IMR-90 (cell line): ENCODE results near the gene TAGLN. TPM values are rescaled to one million over a fixed set of nuclear protein-coding genes. Genes with fewer than 3 reads are reported as not detected.

ENCODE experiments used
- ATAC-seq: fragments of 200-7000 bp; cut with Tn5 transposase; 2 replicates; pipeline ENCODE4 v1.9.1; 2020; ENCODE audit warnings: low read depth, mild to moderate bottlenecking, moderate library complexity
- BruUV-seq: library from RNA; stranded (reverse); fragments of 400-500 nt; replicated peaks from 2 replicates; lab custom pipeline; 2021; lab: Mats Ljungman, UMichigan
- CTCF ChIA-PET: fragments of 300-600 bp; formaldehyde crosslinking; extraction: SDS; loops from one replicate; lab custom pipeline; 2021; ENCODE audit warnings: antibody characterized with exemption; lab: Yijun Ruan, JAX
- POLR2A ChIA-PET: fragments of 300-600 bp; sonication (Branson Sonifier 250); formaldehyde crosslinking; loops from one replicate; lab custom pipeline; 2022; ENCODE audit warnings: antibody characterized with exemption; ENCODE audit not compliant: unreplicated experiment; lab: Charles Lee
- DNase-seq: peaks from one replicate; pipeline ENCODE4 v3.0.0; 2013
- H2AFZ ChIP-seq: replicated peaks from 2 replicates; pipeline ENCODE3; 2013; ENCODE audit warnings: low read length, mild to moderate bottlenecking; ENCODE audit not compliant: poor library complexity
- H2AK5ac ChIP-seq: 2 replicates; pipeline ENCODE4 v1.6.1; 2013; ENCODE audit warnings: low read depth, low read length, inconsistent platforms
- H2AK9ac ChIP-seq: replicated peaks from 2 replicates; pipeline ENCODE3; 2013; ENCODE audit warnings: mild to moderate bottlenecking, low read depth, low read length, moderate library complexity; ENCODE audit not compliant: poor library complexity
- H2BK120ac ChIP-seq: 2 replicates; pipeline ENCODE4 v1.6.1; 2013; ENCODE audit warnings: low read depth, low read length, inconsistent platforms
- H2BK15ac ChIP-seq: 3 replicates; pipeline ENCODE4 v1.6.1; 2013; ENCODE audit warnings: low read depth, low read length, inconsistent platforms
- H2BK20ac ChIP-seq: 2 replicates; pipeline ENCODE4 v1.6.1; 2013; ENCODE audit warnings: low read depth, mild to moderate bottlenecking, inconsistent platforms, low read length, moderate library complexity
- H2BK5ac ChIP-seq: 2 replicates; pipeline ENCODE4 v1.6.1; 2013; ENCODE audit warnings: mild to moderate bottlenecking, low read depth, low read length, inconsistent platforms; ENCODE audit not compliant: poor library complexity, severe bottlenecking
- H3K14ac ChIP-seq: replicated peaks from 2 replicates; pipeline ENCODE4 v1.6.1; 2013; ENCODE audit warnings: low read depth, low read length, inconsistent platforms
- H3K18ac ChIP-seq: 2 replicates; pipeline ENCODE4 v1.6.1; 2013; ENCODE audit warnings: low read depth, low read length, control low read depth
- H3K23ac ChIP-seq: 2 replicates; pipeline ENCODE4 v1.6.1; 2013; ENCODE audit warnings: low read depth, low read length, inconsistent platforms
- H3K27ac ChIP-seq: 2 replicates; pipeline ENCODE4 v1.5.1; 2013; ENCODE audit warnings: mild to moderate bottlenecking, control low read depth, low read length; ENCODE audit not compliant: insufficient read depth
- H3K27me3 ChIP-seq: 2 replicates; pipeline ENCODE4 v1.6.1; 2013; ENCODE audit warnings: low read length; ENCODE audit not compliant: control insufficient read depth, insufficient read depth
- H3K36me3 ChIP-seq: 2 replicates; pipeline ENCODE4 v1.6.1; 2013; ENCODE audit warnings: low read length, mixed read lengths; ENCODE audit not compliant: control insufficient read depth, insufficient read depth
- H3K4ac ChIP-seq: 2 replicates; pipeline ENCODE4 v1.6.1; 2013; ENCODE audit warnings: low read depth, low read length, inconsistent platforms
- H3K4me1 ChIP-seq: 2 replicates; pipeline ENCODE4 v1.6.1; 2013; ENCODE audit warnings: low read length, mixed read lengths; ENCODE audit not compliant: control insufficient read depth, insufficient read depth
- H3K4me2 ChIP-seq: 2 replicates; pipeline ENCODE4 v1.6.1; 2013; ENCODE audit warnings: low read depth, mild to moderate bottlenecking, control low read depth, low read length, moderate library complexity
- H3K4me3 ChIP-seq: 2 replicates; pipeline ENCODE4 v1.5.1; 2013; ENCODE audit warnings: low read depth, mild to moderate bottlenecking, control low read depth, low read length, moderate library complexity; ENCODE audit not compliant: insufficient read depth
- H3K56ac ChIP-seq: 2 replicates; pipeline ENCODE4 v1.6.1; 2013; ENCODE audit warnings: low read length, inconsistent platforms; ENCODE audit not compliant: insufficient read depth; ENCODE audit errors: extremely low read depth
- H3K79me1 ChIP-seq, 2 experiments: 2 replicates each; pipeline ENCODE4 v1.6.1; 2013; ENCODE audit warnings: low read length in 2 of 2, inconsistent platforms in 1 of 2, low read depth in 1 of 2
- H3K9ac ChIP-seq: 2 replicates; pipeline ENCODE4 v1.6.1; 2013; ENCODE audit warnings: low read depth, low read length, control low read depth
- H3K9me1 ChIP-seq: 2 replicates; pipeline ENCODE4 v1.6.1; 2013; ENCODE audit warnings: low read length, inconsistent platforms; ENCODE audit not compliant: insufficient read depth
- H3K9me3 ChIP-seq: 2 replicates; pipeline ENCODE4 v1.6.1; 2013; ENCODE audit warnings: low read length; ENCODE audit not compliant: control insufficient read depth, insufficient read depth
- H4K20me1 ChIP-seq: 2 replicates; pipeline ENCODE4 v1.6.1; 2013; ENCODE audit warnings: low read length, inconsistent platforms; ENCODE audit not compliant: insufficient read depth
- H4K5ac ChIP-seq: 2 replicates; pipeline ENCODE4 v1.6.1; 2013; ENCODE audit warnings: mild to moderate bottlenecking, low read depth, low read length, control low read depth
- H4K8ac ChIP-seq, 2 experiments: 2 replicates each; pipeline ENCODE4 v1.6.1; 2013; ENCODE audit warnings: low read depth in 2 of 2, low read length in 2 of 2, control low read depth in 1 of 2, inconsistent platforms in 1 of 2
- H4K91ac ChIP-seq: 2 replicates; pipeline ENCODE4 v1.6.1; 2013; ENCODE audit warnings: low read depth, low read length, inconsistent platforms; ENCODE audit not compliant: insufficient read depth
- BHLHE40 ChIP-seq: fragments of 150-350 bp; IDR thresholded peaks from 2 replicates; pipeline ENCODE4 v1.6.1; 2016; ENCODE audit warnings: mild to moderate bottlenecking, low read depth, low read length
- CEBPB ChIP-seq: IDR thresholded peaks from 2 replicates; pipeline ENCODE4 v1.6.1; 2012; ENCODE audit warnings: low read depth, low read length, improper control_type of control experiment
- CHD1 ChIP-seq: IDR thresholded peaks from 2 replicates; pipeline ENCODE4 v1.6.1; 2012; ENCODE audit warnings: low read depth, low read length, improper control_type of control experiment
- ELK1 ChIP-seq: fragments of 150-350 bp; IDR thresholded peaks from 2 replicates; pipeline ENCODE4 v1.6.1; 2016; ENCODE audit warnings: low read depth, mild to moderate bottlenecking, low read length, moderate library complexity, borderline replicate concordance
- MAFK ChIP-seq: IDR thresholded peaks from 2 replicates; pipeline ENCODE4 v1.6.1; 2012; ENCODE audit warnings: low read depth, low read length, improper control_type of control experiment
- MAZ ChIP-seq: IDR thresholded peaks from 2 replicates; pipeline ENCODE4 v1.6.1; 2012; ENCODE audit warnings: low read depth, mild to moderate bottlenecking, low read length, improper control_type of control experiment, moderate library complexity, borderline replicate concordance
- MXI1 ChIP-seq: IDR thresholded peaks from 2 replicates; pipeline ENCODE4 v1.6.1; 2012; ENCODE audit warnings: low read depth, mild to moderate bottlenecking, low read length, moderate library complexity, borderline replicate concordance
- NFE2L2 ChIP-seq: fragments of 150-350 bp; IDR thresholded peaks from 2 replicates; pipeline ENCODE4 v1.6.1; 2016; ENCODE audit warnings: low read depth, mild to moderate bottlenecking, low read length
- POLR2A ChIP-seq: IDR thresholded peaks from 2 replicates; pipeline ENCODE4 v1.6.1; 2012; ENCODE audit warnings: mild to moderate bottlenecking, low read depth, low read length
- RAD21 ChIP-seq: IDR thresholded peaks from 2 replicates; pipeline ENCODE4 v1.6.1; 2012; ENCODE audit warnings: low read length, improper control_type of control experiment
- RCOR1 ChIP-seq: IDR thresholded peaks from 2 replicates; pipeline ENCODE4 v1.6.1; 2012; ENCODE audit warnings: mild to moderate bottlenecking, low read length, improper control_type of control experiment; ENCODE audit not compliant: insufficient replicate concordance
- RFX5 ChIP-seq: IDR thresholded peaks from 2 replicates; pipeline ENCODE4 v1.8.0; 2012; ENCODE audit warnings: low read depth, mild to moderate bottlenecking, low read length, moderate library complexity
- SMC3 ChIP-seq: fragments of 150-350 bp; IDR thresholded peaks from 2 replicates; pipeline ENCODE4 v1.6.1; 2016; ENCODE audit warnings: low read depth, mild to moderate bottlenecking, antibody characterized with exemption, low read length, moderate library complexity
- WGBS, 2 experiments: methylation state at CpG; one replicate each; pipeline versions ENCODE4 v1.1.5 to v1.1.7; 2013; ENCODE audit warnings: missing lambda C conversion rate in 2 of 2; ENCODE audit not compliant: insufficient read length in 1 of 2; ENCODE audit errors: extremely low coverage in 2 of 2; 5-methylcytosine and 5-hydroxymethylcytosine counted together
- dilution Hi-C: fragments of 300-500 bp; cut with HindIII; formaldehyde crosslinking; loops from one replicate; pipeline ENCODE4 v1.14.3; 2018; ENCODE audit warnings: low sequenced_read_pairs; ENCODE audit not compliant: unreplicated experiment
- in situ Hi-C: fragments of 300-500 bp; cut with MboI; formaldehyde crosslinking; loops from 3 replicates; pipeline ENCODE4 v1.14.3; 2019; ENCODE audit warnings: low sequenced_read_pairs, inconsistent platforms, mixed read lengths
- intact Hi-C: fragments of 100-400 bp; cut with micrococcal nuclease; formaldehyde crosslinking; loops from 2 replicates; pipeline ENCODE4 v1.10.0; 2022
- polyA plus RNA-seq, 3 experiments: library from polyadenylated mRNA; depleted of rRNA; stranded (reverse); fragments of >200 nt; gene quantifications; 2 replicates each; pipeline ENCODE4 v1.2.3, GENCODE V29; 2012; ENCODE audit warnings: low replicate concordance in 1 of 3
- total RNA-seq: library from RNA; depleted of rRNA; stranded (reverse); fragments of >200 nt; gene quantifications from 2 replicates; pipeline ENCODE4 v1.2.3, GENCODE V29; 2012
- TF ChIP-seq, protein P1 (sequence below): conservative IDR thresholded peaks from 2 replicates; pipeline ENCODE4 v1.5.1; 2012; ENCODE audit warnings: mild to moderate bottlenecking, low read depth, low read length, improper control_type of control experiment
- TF ChIP-seq, protein P2 (sequence below): fragments of 150-350 bp; IDR thresholded peaks from 2 replicates; pipeline ENCODE4 v1.6.1; 2017; ENCODE audit warnings: mild to moderate bottlenecking, antibody characterized with exemption, low read length, low read depth

TAGLN gene
- total and polyA plus RNA-seq, 2 of the 4 experiments (the other 2 are of a cell fraction): 2,558 to 3,760 TPM

GRCh38 chr11:117188620-117189081 is 10.5 kb upstream of the TAGLN start:
- no peak for DNase-seq

More at GRCh38 chr11:117188620-117189081, 10.5 kb upstream of the TAGLN start:
- Histone ChIP-seq H2BK120ac (no peak overlapping the region), H3K4ac (no peak overlapping the region), H3K9ac (no peak overlapping the region), H3K14ac (no peak overlapping the region), H3K9me3 (no peaks in the 10 kb centered on the region), H3K4me1 (no peaks in the 10 kb centered on the region), H3K4me3 (no peak overlapping the region), H3K9me1 (0 out of 2 replicates have a peak, but pooled peaks cover 4% of the 10 kb centered on the region), H2BK5ac (no peak overlapping the region), H3K79me1 (no peaks in the 10 kb centered on the region), H2AFZ (peak overlapping the region; percentile 49), H4K5ac (no peak overlapping the region), H2BK20ac (no peak overlapping the region), H2AK9ac (peak overlapping the region; percentile 50), H2AK5ac (no peak overlapping the region), H3K23ac (no peak overlapping the region), H3K4me2 (no peak overlapping the region), H4K91ac (no peak overlapping the region), H3K27ac (no peak overlapping the region), H4K8ac (no peak overlapping the region), H3K18ac (no peak overlapping the region), H3K36me3 (peaks cover 69% of the 10 kb centered on the region), H3K56ac (no peak overlapping the region), H3K27me3 (no peaks in the 10 kb centered on the region), H2BK15ac (no peak overlapping the region), H4K20me1 (no peaks in the 10 kb centered on the region)
- intact Hi-C loops: no loop called here
- no peak for ATAC-seq
- in situ Hi-C loops: no loop called here
- POLR2A ChIA-PET: no interaction called here
- 98% methylated on average over 6 of the region's 20 CpGs; no CpG with 5 or more reads in 1 of the 2 experiments for WGBS, 2 experiments
- BruUV-seq: no TSS peak
- TF ChIP-seq CHD1 (no peak), NFE2L2 (no peak), RFX5 (no peak), RCOR1 (no peak), ELK1 (no peak), MAZ (no peak), MAFK (no peak), POLR2A (no peak), MXI1 (no peak), CEBPB (no peak), RAD21 (no peak), SMC3 (no peak), BHLHE40 (no peak)
- TF ChIP-seq, protein P1, sequence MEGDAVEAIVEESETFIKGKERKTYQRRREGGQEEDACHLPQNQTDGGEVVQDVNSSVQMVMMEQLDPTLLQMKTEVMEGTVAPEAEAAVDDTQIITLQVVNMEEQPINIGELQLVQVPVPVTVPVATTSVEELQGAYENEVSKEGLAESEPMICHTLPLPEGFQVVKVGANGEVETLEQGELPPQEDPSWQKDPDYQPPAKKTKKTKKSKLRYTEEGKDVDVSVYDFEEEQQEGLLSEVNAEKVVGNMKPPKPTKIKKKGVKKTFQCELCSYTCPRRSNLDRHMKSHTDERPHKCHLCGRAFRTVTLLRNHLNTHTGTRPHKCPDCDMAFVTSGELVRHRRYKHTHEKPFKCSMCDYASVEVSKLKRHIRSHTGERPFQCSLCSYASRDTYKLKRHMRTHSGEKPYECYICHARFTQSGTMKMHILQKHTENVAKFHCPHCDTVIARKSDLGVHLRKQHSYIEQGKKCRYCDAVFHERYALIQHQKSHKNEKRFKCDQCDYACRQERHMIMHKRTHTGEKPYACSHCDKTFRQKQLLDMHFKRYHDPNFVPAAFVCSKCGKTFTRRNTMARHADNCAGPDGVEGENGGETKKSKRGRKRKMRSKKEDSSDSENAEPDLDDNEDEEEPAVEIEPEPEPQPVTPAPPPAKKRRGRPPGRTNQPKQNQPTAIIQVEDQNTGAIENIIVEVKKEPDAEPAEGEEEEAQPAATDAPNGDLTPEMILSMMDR: no peak
- TF ChIP-seq, protein P2, sequence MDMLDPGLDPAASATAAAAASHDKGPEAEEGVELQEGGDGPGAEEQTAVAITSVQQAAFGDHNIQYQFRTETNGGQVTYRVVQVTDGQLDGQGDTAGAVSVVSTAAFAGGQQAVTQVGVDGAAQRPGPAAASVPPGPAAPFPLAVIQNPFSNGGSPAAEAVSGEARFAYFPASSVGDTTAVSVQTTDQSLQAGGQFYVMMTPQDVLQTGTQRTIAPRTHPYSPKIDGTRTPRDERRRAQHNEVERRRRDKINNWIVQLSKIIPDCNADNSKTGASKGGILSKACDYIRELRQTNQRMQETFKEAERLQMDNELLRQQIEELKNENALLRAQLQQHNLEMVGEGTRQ: no peak
- dilution Hi-C loops: no loop called here
- CTCF ChIA-PET: no interaction called here
